CD4-positive, alpha-beta T cell treated with Interleukin-12 subunit alpha and Interleukin-12 subunit beta, for 1 hour (primary cell): Measurements from ENCODE around the gene MAP4.

Experiments used
- DNase-seq: peaks from one replicate; pipeline ENCODE4 v3.0.0-alpha.2; 2020

MAP4 gene

GRCh38 chr3:47859956-47860605 is 156.1 kb downstream of the MAP4 start:
- no peak for DNase-seq

DNA sequence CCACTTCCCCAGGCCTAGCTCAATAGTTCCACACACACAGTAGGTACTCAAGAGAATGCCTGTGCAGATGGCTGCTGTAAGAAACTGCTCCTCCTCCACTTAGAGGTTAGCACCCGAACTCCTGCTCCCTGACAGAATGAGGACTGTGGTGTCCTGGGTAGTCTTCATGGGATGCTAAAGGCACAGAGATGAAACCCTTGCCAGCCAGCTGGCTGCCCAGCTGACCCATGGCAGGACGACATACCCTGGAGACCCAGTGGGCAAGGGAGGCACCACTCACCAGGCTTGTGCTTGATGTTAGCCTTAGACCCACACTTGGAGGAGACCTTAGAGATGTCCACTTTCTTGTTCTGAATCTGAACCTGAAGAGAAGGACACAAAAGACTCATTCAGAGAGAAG is 159.1 kb downstream of the MAP4 start:
- no peak for DNase-seq

- no peak for DNase-seq
Measured at GRCh38 chr3:47856669-47857068, 159.5 kb downstream of the MAP4 start.

GRCh38 chr3:47855461-47856383 is 160.5 kb downstream of the MAP4 start:
- no peak for DNase-seq

GRCh38 chr3:47854720-47855455 is 161.3 kb downstream of the MAP4 start:
- DNase-seq: no peak

GRCh38 chr3:47854267-47854666 is 161.9 kb downstream of the MAP4 start:
- DNase-seq: no peak

- no peak for DNase-seq
Measured at GRCh38 chr3:47852604-47853602, 163.3 kb downstream of the MAP4 start.

DNA sequence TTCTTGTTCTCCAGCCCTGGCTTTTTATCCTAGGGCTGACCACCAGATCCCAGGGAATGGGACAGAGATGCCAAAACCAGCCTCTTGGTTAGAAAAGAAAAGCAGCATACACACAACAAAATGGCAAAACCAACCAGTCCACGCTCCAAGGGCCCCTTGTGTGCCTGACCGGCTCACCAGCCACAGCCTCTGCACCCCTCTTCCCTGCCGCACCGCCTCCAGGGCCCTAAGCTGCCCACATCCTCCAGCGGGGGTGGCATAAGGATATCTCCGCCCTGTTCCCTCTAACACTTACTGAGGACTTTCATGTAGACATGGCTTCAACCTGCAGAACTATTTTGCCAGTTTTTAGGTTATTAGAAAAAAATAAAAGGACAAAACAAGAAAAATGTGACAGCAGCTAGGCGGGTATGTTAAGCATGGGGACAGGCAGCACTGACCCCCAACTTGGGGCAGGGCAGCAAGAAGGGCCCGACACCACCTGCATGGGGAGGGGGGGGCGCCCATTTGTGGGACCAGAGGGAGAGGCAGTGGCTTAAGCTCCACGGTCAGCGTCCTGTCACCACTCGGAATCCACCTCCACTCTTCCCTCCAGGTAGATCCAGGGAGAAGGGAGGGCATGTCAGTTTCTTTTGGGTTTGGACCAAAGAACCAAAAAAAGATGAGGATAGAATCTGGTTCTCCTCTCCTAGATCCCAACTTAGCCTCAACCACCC is 164.2 kb downstream of the MAP4 start:
- no peak for DNase-seq

GRCh38 chr3:47850564-47851410 is 165.4 kb downstream of the MAP4 start:
- DNase-seq: no peak

- DNase-seq: no peak
Measured at GRCh38 chr3:47849699-47850563, 166.3 kb downstream of the MAP4 start.

- DNase-seq: no peak
Measured at GRCh38 chr3:47849186-47849698, 167.0 kb downstream of the MAP4 start.

DNA sequence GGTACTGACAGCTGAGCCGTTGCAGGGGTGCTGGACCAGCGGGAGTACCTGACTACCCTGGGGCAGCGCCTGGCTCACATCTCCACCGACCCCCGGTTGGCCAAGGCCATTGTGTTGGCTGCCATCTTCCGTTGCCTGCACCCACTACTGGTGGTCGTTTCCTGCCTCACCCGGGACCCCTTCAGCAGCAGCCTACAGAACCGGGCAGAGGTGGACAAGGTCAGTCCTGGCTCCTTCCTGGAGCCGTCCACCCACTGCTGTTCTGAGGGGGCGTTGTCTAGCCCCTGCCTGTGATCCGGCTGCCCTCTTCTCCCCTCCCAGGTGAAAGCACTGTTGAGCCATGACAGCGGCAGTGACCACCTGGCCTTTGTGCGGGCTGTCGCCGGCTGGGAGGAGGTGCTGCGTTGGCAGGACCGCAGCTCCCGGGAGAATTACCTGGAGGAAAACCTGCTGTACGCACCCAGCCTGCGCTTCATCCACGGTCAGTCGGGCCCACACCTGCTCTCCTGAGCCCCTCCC is 167.6 kb downstream of the MAP4 start:
- no peak for DNase-seq

DNA sequence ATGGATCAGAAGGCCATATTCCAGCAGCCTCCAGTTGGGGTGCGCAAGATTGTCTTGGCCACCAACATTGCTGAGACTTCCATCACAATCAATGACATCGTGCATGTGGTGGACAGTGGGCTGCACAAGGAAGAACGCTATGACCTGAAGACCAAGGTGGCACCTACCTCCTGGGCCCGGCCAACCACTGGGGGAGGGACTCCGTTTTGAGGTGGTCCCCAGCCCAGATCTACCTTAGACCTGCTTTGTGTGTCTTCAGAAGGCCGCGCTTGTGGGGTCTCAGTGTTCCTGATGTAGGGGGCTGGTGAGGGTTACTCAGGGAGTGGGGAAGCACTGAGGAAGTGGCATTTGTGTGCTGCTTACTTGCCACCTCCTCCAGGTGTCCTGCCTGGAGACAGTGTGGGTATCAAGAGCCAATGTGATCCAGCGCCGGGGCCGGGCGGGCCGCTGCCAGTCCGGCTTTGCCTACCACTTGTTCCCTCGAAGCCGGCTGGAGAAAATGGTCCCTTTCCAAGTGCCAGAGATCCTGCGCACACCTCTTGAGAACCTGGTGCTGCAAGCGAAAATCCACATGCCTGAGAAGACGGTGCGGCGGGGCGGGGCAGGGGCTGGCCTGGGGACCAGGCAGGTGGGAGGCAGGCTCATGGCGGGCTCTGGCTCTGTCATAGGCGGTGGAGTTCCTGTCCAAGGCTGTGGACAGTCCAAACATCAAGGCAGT is 168.3 kb downstream of the MAP4 start:
- no peak for DNase-seq

DNA sequence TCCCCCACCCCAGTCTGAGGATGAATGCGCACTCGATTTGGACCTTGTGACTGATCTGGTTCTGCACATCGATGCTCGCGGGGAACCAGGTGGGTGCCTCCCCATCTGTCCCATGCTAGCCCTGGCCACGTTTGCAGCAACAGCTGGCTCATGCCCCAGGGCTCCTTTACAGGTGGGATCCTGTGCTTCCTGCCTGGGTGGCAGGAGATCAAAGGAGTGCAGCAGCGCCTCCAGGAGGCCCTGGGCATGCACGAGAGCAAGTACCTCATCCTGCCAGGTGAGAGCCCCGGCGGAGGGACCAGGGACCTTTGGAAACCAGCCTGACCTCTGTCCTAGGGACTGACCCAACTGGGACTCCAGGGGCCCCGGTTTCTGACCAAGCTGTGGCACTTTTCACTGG is 169.0 kb downstream of the MAP4 start:
- no peak for DNase-seq

GRCh38 chr3:47846880-47847248 is 169.4 kb downstream of the MAP4 start:
- DNase-seq: no peak

GRCh38 chr3:47846186-47846879 is 169.9 kb downstream of the MAP4 start:
- no peak for DNase-seq

GRCh38 chr3:47841786-47842349 is 174.3 kb downstream of the MAP4 start:
- DNase-seq: no peak

DNA sequence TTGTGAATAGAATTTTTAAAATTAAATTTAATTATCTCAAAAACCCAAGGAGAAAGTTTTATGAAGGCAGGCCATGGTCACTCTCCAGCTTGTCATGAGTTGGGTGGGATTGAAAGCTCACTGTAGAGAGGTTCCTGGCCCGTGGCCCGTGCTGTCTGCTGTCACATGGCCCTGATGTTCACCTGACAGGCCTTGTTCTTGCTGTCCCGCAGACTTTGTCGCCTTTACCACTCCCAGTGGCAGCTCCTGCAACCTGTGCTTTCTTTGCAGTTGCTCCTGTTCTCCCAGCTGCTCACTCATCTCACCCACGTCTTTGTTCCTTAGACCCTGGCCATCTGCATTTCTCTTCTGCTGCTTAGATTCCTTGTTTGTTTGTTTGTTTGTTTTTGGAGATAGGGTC is 177.7 kb downstream of the MAP4 start:
- DNase-seq: no peak
